Cortex of kidney (tissue), 1 donor: ENCODE measurements around the gene RAP1GAP2.
"Not testable (repeated sequence)": the region's sequence is repeated elsewhere in the genome, so short reads cannot be mapped to it uniquely, and the experiment has no call there.

Experiments
- DNase-seq: peaks from one replicate; lab custom pipeline; 2025; lab: John Stamatoyannopoulos, UW

Gene RAP1GAP2

GRCh38 chr17:2967515-2967914, 171.3 kb downstream of the RAP1GAP2 start:
- DNase-seq: no peak

DNA sequence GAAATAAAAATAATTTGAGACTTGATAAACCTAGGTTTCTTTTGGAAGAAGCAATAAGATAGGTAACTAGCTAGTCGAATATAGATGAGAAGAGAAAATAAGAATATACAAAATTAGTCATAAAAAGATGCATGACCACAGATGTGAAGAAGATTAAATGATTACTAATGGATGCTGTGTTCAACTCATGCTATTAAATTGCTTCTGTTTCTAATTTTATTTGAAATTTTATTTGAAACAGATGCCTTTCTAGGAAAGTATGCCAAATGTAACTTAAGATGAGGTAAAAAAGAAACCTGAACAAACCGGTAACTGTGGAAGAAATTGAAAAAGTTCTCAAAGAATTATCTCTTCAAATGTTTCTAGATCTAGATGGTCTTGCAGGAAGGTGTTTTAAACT, 175.6 kb downstream of the RAP1GAP2 start:
- DNase-seq: no peak

DNA sequence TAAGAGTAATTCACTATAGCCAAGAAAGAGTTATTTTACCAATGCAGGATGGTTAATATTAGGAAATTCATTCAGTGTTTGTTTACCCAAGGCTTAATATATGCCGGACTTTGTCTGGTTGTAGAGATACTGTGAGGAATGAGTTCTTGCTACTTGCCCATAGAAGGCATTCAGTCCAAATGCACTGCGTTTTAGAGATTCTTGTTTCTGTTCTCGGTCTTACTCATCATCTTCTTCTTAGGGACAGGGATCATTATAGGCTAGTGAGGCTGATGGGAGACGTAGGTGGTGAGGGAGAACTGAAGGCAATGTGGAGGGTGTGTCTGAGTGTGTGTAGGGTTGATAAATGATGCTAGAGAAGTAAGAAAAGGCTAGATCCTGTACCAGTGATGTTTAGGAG, 176.5 kb downstream of the RAP1GAP2 start:
- no peak for DNase-seq

DNA sequence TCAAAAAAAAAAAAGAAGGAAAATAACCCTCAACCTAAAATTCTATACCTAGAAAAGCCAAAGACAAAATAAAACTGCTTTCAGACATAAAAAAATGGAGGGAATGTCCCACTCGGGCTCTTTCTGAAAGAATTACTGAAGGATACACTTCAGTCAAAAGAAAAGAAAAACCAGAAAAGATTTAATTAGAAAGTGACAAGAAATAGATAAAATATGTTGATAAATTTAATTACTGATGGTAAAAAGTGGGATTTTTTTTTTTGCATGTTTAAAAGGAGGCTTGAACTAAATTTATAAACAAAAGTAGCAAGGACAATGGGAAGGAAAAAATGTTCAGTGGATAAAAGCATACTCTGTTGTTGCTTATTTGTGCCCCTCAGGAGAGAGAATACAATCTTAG, 178.1 kb downstream of the RAP1GAP2 start:
- no peak for DNase-seq

DNA sequence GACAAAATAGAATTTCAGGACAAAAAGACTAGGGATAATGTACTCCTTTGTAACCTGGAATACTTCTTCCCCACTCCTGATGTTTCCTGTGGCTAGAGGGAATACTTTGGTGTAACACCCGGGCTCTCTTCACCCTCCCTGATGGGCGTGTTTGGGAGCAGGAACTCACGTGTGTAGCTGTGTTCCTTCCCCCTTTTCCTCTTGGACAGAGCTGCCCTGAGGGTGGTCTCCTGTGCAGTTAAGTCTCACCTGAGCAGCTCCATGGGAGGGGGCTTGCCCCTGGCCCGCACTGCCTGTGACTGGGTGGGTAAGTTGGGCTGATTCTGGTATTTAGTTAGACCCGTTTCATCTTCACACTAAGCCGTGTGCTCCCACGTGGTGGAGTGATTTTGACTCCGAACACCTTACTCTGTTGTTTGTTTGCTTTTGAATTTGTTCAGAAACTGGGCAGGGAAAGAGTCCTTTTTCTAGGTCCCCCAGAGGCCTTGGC, 179.3 kb downstream of the RAP1GAP2 start:
- DNase-seq: no peak

- DNase-seq: no peak
Measured at GRCh38 chr17:2977157-2977556, 180.9 kb downstream of the RAP1GAP2 start.

GRCh38 chr17:2978116-2978515, 181.9 kb downstream of the RAP1GAP2 start:
- DNase-seq: no peak

DNA sequence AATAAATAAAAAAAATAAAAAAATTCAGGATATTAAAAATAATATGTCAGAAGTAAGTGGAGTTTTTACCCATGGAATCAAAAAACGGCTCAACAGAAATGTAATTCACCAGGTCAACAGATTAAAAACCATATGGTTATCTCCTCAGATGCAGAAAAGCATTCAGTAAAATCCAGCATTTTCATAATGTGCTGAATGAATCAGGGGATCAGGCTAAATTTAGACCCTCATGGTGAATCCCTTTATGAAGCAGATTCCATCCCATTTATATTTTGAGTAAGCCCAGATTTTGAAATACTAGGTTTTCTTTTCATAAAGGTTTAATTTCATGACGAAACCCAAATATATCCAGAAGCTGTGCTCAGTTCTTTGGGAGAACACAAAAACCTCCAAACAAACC, 182.8 kb downstream of the RAP1GAP2 start:
- DNase-seq: no peak

- no peak for DNase-seq
Measured at GRCh38 chr17:2980211-2980903, 184.1 kb downstream of the RAP1GAP2 start.

DNA sequence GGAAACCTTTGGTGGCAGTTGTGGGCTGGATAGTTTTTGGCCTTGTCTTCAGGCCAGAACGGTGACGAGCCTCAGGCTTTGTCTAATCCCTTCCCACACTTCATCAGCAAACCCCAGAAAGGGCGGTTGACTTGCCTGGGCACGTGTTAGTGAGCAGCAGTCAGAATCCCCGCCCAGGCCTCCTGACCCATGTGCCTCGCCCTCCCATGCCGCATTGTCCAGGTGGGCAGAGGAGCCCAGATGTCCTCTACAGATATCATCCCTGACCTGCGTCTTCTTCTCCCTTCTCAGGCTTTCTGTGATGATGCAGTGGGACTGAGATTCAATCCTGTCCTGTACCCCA, 184.6 kb downstream of the RAP1GAP2 start:
- no peak for DNase-seq

- DNase-seq: no peak
Measured at GRCh38 chr17:2981325-2981724, 185.1 kb downstream of the RAP1GAP2 start.

GRCh38 chr17:2982854-2983253, 186.6 kb downstream of the RAP1GAP2 start:
- DNase-seq: no peak

DNA sequence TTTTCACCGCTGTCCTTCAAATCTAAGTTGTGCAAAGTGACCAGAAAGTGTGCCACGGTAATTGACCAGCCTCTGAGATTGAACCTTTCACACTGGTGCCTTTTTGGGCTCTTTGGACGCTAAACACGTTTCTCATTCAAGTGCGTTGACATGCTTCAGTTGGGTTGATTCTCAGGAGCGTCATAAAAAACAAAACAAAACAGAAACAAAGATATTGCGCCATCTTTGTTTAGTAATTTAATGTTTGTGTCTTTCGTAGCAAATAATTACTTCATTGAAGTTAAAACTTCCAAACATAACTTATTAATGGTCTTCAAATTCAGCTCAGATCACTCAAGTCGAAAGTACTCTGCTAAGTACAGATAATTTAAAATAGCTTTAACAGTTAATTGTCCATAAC, 187.0 kb downstream of the RAP1GAP2 start:
- no peak for DNase-seq

DNA sequence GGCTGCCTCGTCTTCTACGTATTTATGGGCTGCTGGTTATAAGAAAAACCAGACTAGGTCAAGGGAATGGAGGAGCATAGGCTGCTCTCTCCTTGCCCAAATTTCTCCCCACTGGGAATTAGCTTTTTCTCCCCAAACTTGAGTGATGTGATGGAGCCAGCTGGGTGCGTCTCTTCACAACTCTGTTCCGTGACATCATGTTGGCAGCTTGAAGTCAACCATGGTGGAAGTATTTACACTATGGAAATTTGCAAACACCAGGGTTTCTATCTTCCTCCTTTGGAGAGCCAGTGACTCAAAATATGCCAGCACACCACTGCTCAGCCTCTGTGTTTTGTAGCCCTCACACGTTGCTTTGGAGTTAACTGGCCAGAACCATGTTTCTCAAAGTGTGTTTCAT, 189.1 kb downstream of the RAP1GAP2 start:
- no peak for DNase-seq

DNA sequence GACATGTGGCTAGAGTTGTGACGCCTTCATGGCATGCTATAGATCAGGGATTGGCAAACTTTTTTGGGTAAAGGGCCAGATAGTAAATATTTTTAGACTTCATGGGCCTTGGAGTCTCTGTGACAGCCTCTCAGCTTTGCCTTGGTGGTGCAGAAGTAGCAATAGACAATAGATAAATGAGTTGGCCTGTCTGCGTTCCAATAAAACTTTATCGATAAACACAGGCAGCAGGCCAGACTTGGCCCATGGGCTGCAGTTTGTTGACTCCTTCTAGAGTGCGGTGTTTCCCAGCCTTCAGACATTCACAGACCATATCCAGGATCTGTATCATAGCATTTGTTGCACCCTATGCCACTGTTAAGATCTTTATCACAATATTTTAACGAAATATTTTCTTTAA, 190.7 kb downstream of the RAP1GAP2 start:
- DNase-seq: no peak

GRCh38 chr17:2989396-2989795, 193.2 kb downstream of the RAP1GAP2 start:
- DNase-seq: not testable (repeated sequence)

DNA sequence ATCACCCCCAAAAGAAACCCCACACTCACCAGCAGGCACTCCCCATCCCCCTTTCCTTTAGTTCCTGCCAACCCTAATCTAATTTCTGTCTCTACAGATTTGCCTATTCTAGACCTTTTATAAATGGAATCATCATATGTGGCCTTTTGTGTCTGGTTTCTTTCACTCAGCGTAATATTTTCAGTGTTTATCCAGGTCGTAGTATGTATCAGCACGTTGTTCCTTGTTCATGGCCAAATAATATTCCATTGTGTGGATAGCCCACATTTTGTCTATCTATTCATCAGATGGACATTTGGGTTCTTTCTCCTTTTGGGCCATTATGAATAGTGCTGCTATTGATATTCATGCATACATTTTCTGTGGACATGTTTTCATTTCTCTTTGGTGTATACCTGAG, 193.6 kb downstream of the RAP1GAP2 start:
- no peak for DNase-seq

DNA sequence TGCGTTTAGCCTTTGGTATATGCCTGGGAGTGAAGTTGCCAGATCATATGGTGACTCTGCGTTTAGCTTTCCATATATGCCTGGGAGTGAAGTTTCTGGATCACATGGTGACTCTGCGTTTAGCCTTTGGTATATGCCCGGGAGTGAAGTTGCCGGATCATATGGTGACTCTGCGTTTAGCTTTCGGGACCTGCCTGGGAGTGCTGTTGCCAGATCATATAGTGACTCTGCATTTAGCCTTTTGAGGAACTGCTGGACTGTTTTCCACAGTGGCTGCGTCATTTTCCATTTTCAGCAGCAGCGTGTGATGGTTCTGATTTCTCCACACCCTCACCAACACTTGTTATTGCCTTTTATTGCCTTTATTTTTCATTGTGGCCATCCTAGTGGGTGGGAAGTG, 194.2 kb downstream of the RAP1GAP2 start:
- no peak for DNase-seq

DNA sequence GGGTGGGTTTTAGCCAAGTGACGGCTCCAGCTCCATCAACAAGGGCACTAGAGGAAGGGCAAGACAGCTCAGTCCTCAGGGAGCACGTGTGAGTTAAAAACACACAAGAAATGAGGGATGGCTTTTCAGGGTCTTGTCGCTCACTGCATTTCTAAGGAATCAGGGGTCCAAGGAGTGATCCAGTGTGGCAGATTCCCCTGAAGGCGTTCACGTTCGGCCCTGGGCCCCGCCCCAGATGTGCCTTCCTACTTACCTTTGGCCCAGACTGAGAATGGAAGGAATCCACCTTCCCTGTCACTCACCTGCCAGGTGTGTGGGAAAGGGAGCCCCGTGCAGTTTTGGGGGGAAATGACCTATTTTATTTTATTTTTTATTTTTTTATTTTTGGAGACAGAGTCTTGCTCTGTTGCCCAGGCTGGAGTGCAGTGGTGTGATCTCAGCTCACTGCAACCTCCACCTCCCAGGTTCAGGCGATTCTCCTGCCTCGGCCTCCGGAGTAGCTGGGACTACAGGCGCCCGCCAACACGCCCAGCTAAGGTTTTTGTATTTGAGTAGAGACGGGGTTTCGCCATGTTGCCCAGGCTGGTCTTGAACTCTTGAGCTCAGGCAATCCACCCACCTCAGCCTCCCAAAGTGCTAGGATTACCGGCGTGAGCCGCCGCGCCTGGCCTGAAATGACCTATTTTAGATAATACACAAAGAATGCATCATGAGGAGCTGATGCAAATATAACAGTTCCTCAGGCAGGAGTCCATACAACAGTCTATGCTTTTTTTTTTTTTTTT, 195.3 kb downstream of the RAP1GAP2 start:
- not testable (repeated sequence) for DNase-seq

GRCh38 chr17:2994441-2994840, 198.2 kb downstream of the RAP1GAP2 start:
- DNase-seq: no peak

DNA sequence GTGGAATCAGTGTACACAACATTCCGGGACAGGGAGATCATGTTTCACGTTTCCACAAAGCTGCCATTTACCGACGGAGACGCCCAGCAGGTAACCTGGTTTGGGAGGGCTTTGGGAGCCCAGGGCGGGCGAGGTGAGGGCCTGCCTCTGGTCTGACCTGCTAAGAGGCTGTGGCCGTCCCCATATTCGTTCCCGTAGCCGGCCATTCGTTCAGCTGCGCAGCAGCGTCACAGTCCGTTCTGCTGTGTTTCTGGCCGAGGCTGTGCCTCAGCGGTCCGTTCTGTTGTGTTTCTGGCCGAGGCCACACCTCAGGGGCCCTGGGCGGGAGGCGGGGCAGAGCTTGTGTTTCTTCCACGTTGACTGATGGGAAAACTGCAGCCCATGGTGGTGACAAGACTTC, 199.1 kb downstream of the RAP1GAP2 start:
- DNase-seq: no peak

- no peak for DNase-seq
Measured at GRCh38 chr17:2995886-2996809, 199.9 kb downstream of the RAP1GAP2 start.
